SK-N-SH (cell line): ENCODE measurements around the gene SELENOK. TPM values are rescaled to one million over a fixed set of nuclear protein-coding genes. Genes with fewer than 3 reads are reported as not detected.

Source experiments
- CTCF ChIA-PET: fragments of 300-600, 350-600 bp; formaldehyde crosslinking; extraction: SDS; loops from one replicate; lab custom pipeline; 2021; lab: Yijun Ruan, JAX
- POLR2A ChIA-PET: fragments of 350-600 bp; sonication (Branson Sonifier 250); formaldehyde crosslinking; extraction: SDS; loops from one replicate; lab custom pipeline; 2020; ENCODE audit warnings: antibody characterized with exemption, inconsistent platforms; lab: Yijun Ruan, JAX
- DNase-seq: peaks from one replicate; pipeline ENCODE4 v3.0.0; 2012
- H2AFZ ChIP-seq: fragments of 200-600 bp; sonication (generic); 2 replicates; pipeline ENCODE4 v1.8.1; 2016; ENCODE audit warnings: antibody characterized with exemption, mild to moderate bottlenecking, low read depth
- H3F3A ChIP-seq: fragments of 200-600 bp; sonication (generic); replicated peaks from 2 replicates; pipeline ENCODE3; 2016; ENCODE audit warnings: antibody characterized with exemption, mild to moderate bottlenecking; ENCODE audit not compliant: insufficient read depth
- H3K27ac ChIP-seq, 2 experiments: fragments of 200-500 bp in 1 of 2; fragments of 200-600 bp in 1 of 2; sonication (Bioruptor generic) in 1 of 2; sonication (generic), shearing (Covaris generic) in 1 of 2; 2 replicates each; pipeline versions ENCODE4 v1.5.1 to v1.6.1; 2014 to 2016; ENCODE audit warnings: low read depth in 2 of 2, inconsistent platforms in 1 of 2, low read length in 1 of 2, mild to moderate bottlenecking in 1 of 2, mixed read lengths in 1 of 2
- H3K27me3 ChIP-seq: fragments of 200-600 bp; sonication (generic), shearing (Covaris generic); 2 replicates; pipeline ENCODE4 v1.6.1; 2016; ENCODE audit warnings: mixed run types; ENCODE audit not compliant: insufficient read depth
- H3K36me3 ChIP-seq, 2 experiments: fragments of 200-500 bp in 1 of 2; fragments of 200-600 bp in 1 of 2; sonication (Bioruptor generic) in 1 of 2; sonication (generic) in 1 of 2; replicated peaks in 1 of 2; 2 replicates each; pipeline versions ENCODE3 to v1.5.1; 2014 to 2016; ENCODE audit warnings: low read length in 1 of 2, mild to moderate bottlenecking in 1 of 2; ENCODE audit not compliant: insufficient read depth in 2 of 2, control insufficient read depth in 1 of 2
- H3K4me1 ChIP-seq, 2 experiments: fragments of 200-500 bp in 1 of 2; fragments of 200-600 bp in 1 of 2; sonication (Bioruptor generic) in 1 of 2; sonication (generic), shearing (Covaris generic) in 1 of 2; 2 replicates each; pipeline versions ENCODE4 v1.5.1 to v1.6.1; 2014 to 2016; ENCODE audit warnings: low read depth in 1 of 2, low read length in 1 of 2, mixed run types in 1 of 2; ENCODE audit not compliant: insufficient read depth in 2 of 2, control insufficient read depth in 1 of 2
- H3K4me2 ChIP-seq: fragments of 200-600 bp; sonication (generic), shearing (Covaris generic); 2 replicates; pipeline ENCODE4 v1.6.1; 2017; ENCODE audit warnings: mixed run types
- H3K4me3 ChIP-seq, 2 experiments: fragments of 200-500 bp in 1 of 2; fragments of 200-600 bp in 1 of 2; sonication (Bioruptor generic) in 1 of 2; sonication (generic), shearing (Covaris generic) in 1 of 2; 2 replicates each; pipeline versions ENCODE4 v1.5.1 to v1.8.1; 2014 to 2016; ENCODE audit warnings: low read depth in 2 of 2, inconsistent platforms in 1 of 2, low read length in 1 of 2, mild to moderate bottlenecking in 1 of 2, mixed read lengths in 1 of 2, moderate library complexity in 1 of 2
- H3K79me2 ChIP-seq: fragments of 200-600 bp; sonication (generic); 2 replicates; pipeline ENCODE4 v1.8.1; 2017; ENCODE audit warnings: mild to moderate bottlenecking; ENCODE audit not compliant: insufficient read depth
- H3K9ac ChIP-seq: fragments of 200-600 bp; sonication (generic); 2 replicates; pipeline ENCODE4 v1.6.1; 2017; ENCODE audit warnings: mixed run types
- H3K9me2 ChIP-seq: fragments of 200-600 bp; sonication (generic); 2 replicates; pipeline ENCODE4 v1.6.1; 2017; ENCODE audit warnings: mixed run types
- H3K9me3 ChIP-seq: fragments of 200-600 bp; sonication (generic); 2 replicates; pipeline ENCODE4 v1.6.1; 2017; ENCODE audit warnings: mixed run types, mild to moderate bottlenecking, moderate library complexity
- H4K20me1 ChIP-seq: fragments of 200-600 bp; sonication (generic); 2 replicates; pipeline ENCODE4 v1.6.1; 2017; ENCODE audit warnings: mild to moderate bottlenecking, mixed run types; ENCODE audit not compliant: insufficient read depth
- FOSL2 ChIP-seq: IDR thresholded peaks from 2 replicates; pipeline ENCODE4 v1.4.0; 2012; ENCODE audit warnings: low read depth, mild to moderate bottlenecking, moderate library complexity, borderline replicate concordance
- GATA2 ChIP-seq: sonication (generic); formaldehyde crosslinking; IDR thresholded peaks from 2 replicates; pipeline ENCODE4 v1.5.0; 2020; ENCODE audit warnings: mild to moderate bottlenecking, missing genetic modification reagents
- MXI1 ChIP-seq: IDR thresholded peaks from 2 replicates; pipeline ENCODE4 v1.6.1; 2012; ENCODE audit warnings: mild to moderate bottlenecking, low read depth, low read length, improper control_type of control experiment
- RCOR1 ChIP-seq: fragments of 150-350 bp; IDR thresholded peaks from 2 replicates; pipeline ENCODE4 v1.6.1; 2017; ENCODE audit warnings: antibody characterized with exemption, low read length
- REST ChIP-seq: IDR thresholded peaks from 2 replicates; pipeline ENCODE4 v1.6.1; 2012; ENCODE audit warnings: mild to moderate bottlenecking, low read depth, low read length, moderate library complexity
- RFX5 ChIP-seq: IDR thresholded peaks from 2 replicates; pipeline ENCODE4 v1.6.1; 2012; ENCODE audit warnings: mild to moderate bottlenecking, improper control_type of control experiment, low read length
- SMC3 ChIP-seq: IDR thresholded peaks from 2 replicates; pipeline ENCODE4 v1.6.1; 2012; ENCODE audit warnings: low read depth, low read length, improper control_type of control experiment
- USF2 ChIP-seq: fragments of 150-350 bp; IDR thresholded peaks from 2 replicates; pipeline ENCODE4 v1.6.1; 2017; ENCODE audit warnings: antibody characterized with exemption, low read length, low read depth, borderline replicate concordance
- ZBTB33 ChIP-seq: IDR thresholded peaks from 2 replicates; pipeline ENCODE4 v1.4.0; 2012; ENCODE audit warnings: low read depth, borderline replicate concordance
- WGBS: methylation state at CpG from one replicate; pipeline ENCODE4 v1.1.6; 2017; ENCODE audit warnings: low lambda C conversion rate; 5-methylcytosine and 5-hydroxymethylcytosine counted together
- polyA plus RNA-seq, 3 experiments: library from polyadenylated mRNA; depleted of rRNA; stranded (reverse); fragments of >200 nt; gene quantifications; 2 replicates each; pipeline ENCODE4 v1.2.3, GENCODE V29; 2012

SELENOK gene
- polyA plus RNA-seq, 1 of the 3 experiments (the other 2 are of a cell fraction): 29.2 TPM

GRCh38 chr3:53841296-53841695, 50.4 kb downstream of the SELENOK start (continued):
- TF ChIP-seq REST (no peak), RCOR1 (no peak), USF2 (no peak), ZBTB33 (no peak), MXI1 (no peak), SMC3 (no peak)

- Histone ChIP-seq H3K79me2 (no peaks in the 10 kb centered on the region), H3K27me3 (0 out of 2 replicates have a peak, but pooled peaks cover 4% of the 10 kb centered on the region), H3K27ac (no peak overlapping the region), H2AFZ (no peak overlapping the region), H3K36me3 (no peaks in the 10 kb centered on the region), H4K20me1 (no peaks in the 10 kb centered on the region), H3K4me3 (no peak overlapping the region), H3K9ac (no peak overlapping the region), H3K4me2 (no peak overlapping the region), H3K4me1 (peaks cover 0 to 17% of the 10 kb centered on the region in 2 experiments; a peak in 1 of 4 replicates), H3K9me3 (no peaks in the 10 kb centered on the region), H3K9me2 (no peaks in the 10 kb centered on the region), H3F3A (no peaks in the 10 kb centered on the region)
- POLR2A ChIA-PET: no interaction called here
- no CpG with 5 or more reads among the region's 10 CpGs for WGBS
- CTCF ChIA-PET: interaction anchor here (1.0 kb wide), 1 partner anchor 13 kb away, joined by 3 read pairs; no protein-coding TSS in a partner anchor
- TF ChIP-seq RFX5: no peak
- TF ChIP-seq FOSL2: no peak
- TF ChIP-seq GATA2 (CRISPR knock-in tag): no peak
- DNase-seq: no peak
Measured at GRCh38 chr3:53837331-53837730, 54.3 kb downstream of the SELENOK start.
